Thoracic aorta (tissue), 2 donors: Measurements from ENCODE around the gene PODXL2. TPM values are rescaled to one million over a fixed set of nuclear protein-coding genes. Genes with fewer than 3 reads are reported as not detected.

Experiments
- ATAC-seq: fragments of 150-250 bp; one replicate; pipeline ENCODE4 v1.8.0; 2017; ENCODE audit warnings: low read depth; ENCODE audit not compliant: insufficient number of reproducible peaks, low FRiP score
- DNase-seq: peaks from one replicate; pipeline ENCODE4 v3.0.0-alpha.2; 2020; ENCODE audit warnings: low spot score
- H3K27ac ChIP-seq, 2 donors: fragments of 200-600 bp; sonication (generic); 1 replicate in 1 of 2; 2 replicates in 1 of 2; pipeline ENCODE4 v1.5.1; 2016; ENCODE audit warnings: mild to moderate bottlenecking in 2 of 2, moderate library complexity in 2 of 2
- H3K27me3 ChIP-seq: fragments of 200-600 bp; sonication (generic); replicated peaks from 2 replicates; pipeline ENCODE4 v1.6.0; 2016; ENCODE audit warnings: mild to moderate bottlenecking; ENCODE audit not compliant: insufficient read depth
- H3K36me3 ChIP-seq: fragments of 200-600 bp; sonication (generic); one replicate; pipeline ENCODE4 v1.5.1; 2016
- H3K4me1 ChIP-seq, 2 donors: fragments of 200-600 bp; sonication (generic); 1 replicate in 1 of 2; 2 replicates in 1 of 2; pipeline versions ENCODE4 v1.5.1 to v1.6.0; 2016; ENCODE audit warnings: low read depth in 2 of 2, mild to moderate bottlenecking in 1 of 2; ENCODE audit not compliant: control insufficient read depth in 1 of 2
- H3K4me3 ChIP-seq: fragments of 200-600 bp; sonication (generic); 2 replicates; pipeline ENCODE4 v1.5.1; 2016; ENCODE audit warnings: mild to moderate bottlenecking
- H3K9me3 ChIP-seq: fragments of 200-600 bp; sonication (generic); 2 replicates; pipeline ENCODE4 v1.5.1; 2016
- CTCF ChIP-seq: fragments of 200-600 bp; sonication (generic); IDR thresholded peaks from one replicate; pipeline ENCODE4 v1.5.1; 2019; ENCODE audit warnings: antibody characterized with exemption
- total RNA-seq, 2 donors: library from RNA; depleted of rRNA; stranded (reverse); fragments of >200 nt; gene quantifications; one replicate each; pipeline versions ENCODE4 v1.1.0 to v1.2.3, GENCODE V29; 2016

PODXL2 gene
- total RNA-seq, 2 donors from 2014 or later: 2.8 to 7.8 TPM

- TF ChIP-seq CTCF: no peak
- H3K27ac ChIP-seq: no peak overlapping the region
- ATAC-seq (no peak), DNase-seq (no peak)
- H3K4me1 ChIP-seq: peaks cover 4 to 21% of the 10 kb centered on the region in 2 donors
- no peaks in the 10 kb centered on the region for H3K9me3 ChIP-seq
- H3K27me3 ChIP-seq: no peaks in the 10 kb centered on the region
- H3K4me3 ChIP-seq: no peak overlapping the region
- H3K36me3 ChIP-seq: no peaks in the 10 kb centered on the region
Observed at GRCh38 chr3:127662001-127662469, 33.0 kb downstream of the PODXL2 start.

- Histone ChIP-seq H3K27ac (no peak overlapping the region), H3K4me1 (peaks cover under 1 to 21% of the 10 kb centered on the region in 2 donors), H3K9me3 (no peaks in the 10 kb centered on the region), H3K27me3 (no peaks in the 10 kb centered on the region), H3K4me3 (no peak overlapping the region), H3K36me3 (no peaks in the 10 kb centered on the region)
- no peak for TF ChIP-seq CTCF
- ATAC-seq: no peak
- DNase-seq: no peak
Observed at GRCh38 chr3:127663151-127663550, 34.2 kb downstream of the PODXL2 start.

- Histone ChIP-seq H3K27ac (no peak overlapping the region), H3K27me3 (no peaks in the 10 kb centered on the region), H3K36me3 (no peaks in the 10 kb centered on the region), H3K9me3 (no peaks in the 10 kb centered on the region), H3K4me3 (no peak overlapping the region), H3K4me1 (peaks cover 0 to under 1% of the 10 kb centered on the region in 2 donors)
- DNase-seq: no peak
- TF ChIP-seq CTCF: no peak
- ATAC-seq: no peak
Observed at GRCh38 chr3:127665165-127665564, 36.2 kb downstream of the PODXL2 start.

GRCh38 chr3:127665586-127665985 lies 36.6 kb downstream of the PODXL2 start:
- no peaks in the 10 kb centered on the region for H3K27me3 ChIP-seq
- DNase-seq (no peak), ATAC-seq (no peak)
- no peak for TF ChIP-seq CTCF
- H3K27ac ChIP-seq: no peak overlapping the region
- no peak overlapping the region for H3K4me3 ChIP-seq
- H3K4me1 ChIP-seq: no peaks in the 10 kb centered on the region
- no peaks in the 10 kb centered on the region for H3K36me3 ChIP-seq
- H3K9me3 ChIP-seq: no peaks in the 10 kb centered on the region

- Histone ChIP-seq H3K4me1 (peaks cover 4 to 5% of the 10 kb centered on the region in 2 donors), H3K27me3 (no peaks in the 10 kb centered on the region), H3K36me3 (no peaks in the 10 kb centered on the region), H3K27ac (no peak overlapping the region), H3K4me3 (no peak overlapping the region), H3K9me3 (no peaks in the 10 kb centered on the region)
- TF ChIP-seq CTCF: no peak
- DNase-seq: no peak
- no peak for ATAC-seq
Observed at GRCh38 chr3:127666676-127667075, 37.7 kb downstream of the PODXL2 start.
